AG09309 (cell line): ENCODE data around the gene TAF11L7.
"Not testable (repeated sequence)": the region's sequence is repeated elsewhere in the genome, so short reads cannot be mapped to it uniquely, and the experiment has no call there.

Experiments used
- DNase-seq: peaks from one replicate; pipeline ENCODE4 v3.0.0-alpha.2; 2010; ENCODE audit warnings: low read depth
- H3K4me3 ChIP-seq: 2 replicates; pipeline ENCODE4 v1.5.1; 2011; ENCODE audit warnings: mild to moderate bottlenecking, low read depth, low read length, moderate library complexity; ENCODE audit not compliant: control insufficient read depth
- TF ChIP-seq, protein P1 (sequence below): IDR thresholded peaks from 2 replicates; pipeline ENCODE4 v1.5.1; 2011; ENCODE audit warnings: mild to moderate bottlenecking, low read depth, low read length, inconsistent platforms; ENCODE audit not compliant: insufficient read depth, control insufficient read depth; ENCODE audit errors: missing control alignments

The TAF11L7 gene

DNA sequence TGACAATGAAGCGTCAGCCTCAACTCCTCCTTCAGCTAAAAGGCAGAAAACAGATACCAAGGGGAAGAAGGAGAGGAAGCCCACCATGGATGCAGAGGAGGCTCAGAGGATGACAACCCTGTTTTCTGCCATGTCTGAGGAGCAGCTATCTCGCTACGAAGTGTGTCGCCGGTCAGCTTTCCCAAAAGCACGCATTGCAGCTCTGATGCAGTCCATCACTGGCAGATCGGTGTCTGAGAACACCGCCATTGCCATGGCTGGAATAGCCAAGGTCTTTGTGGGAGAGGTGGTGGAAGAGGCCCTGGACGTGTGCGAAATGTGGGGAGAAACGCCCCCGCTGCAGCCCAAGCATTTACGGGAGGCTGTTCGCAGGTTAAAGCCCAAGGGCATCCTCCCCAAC lies 19.4 kb upstream of the TAF11L7 start:
- H3K4me3 ChIP-seq, result no peak overlapping the region
- no peak for DNase-seq

DNA sequence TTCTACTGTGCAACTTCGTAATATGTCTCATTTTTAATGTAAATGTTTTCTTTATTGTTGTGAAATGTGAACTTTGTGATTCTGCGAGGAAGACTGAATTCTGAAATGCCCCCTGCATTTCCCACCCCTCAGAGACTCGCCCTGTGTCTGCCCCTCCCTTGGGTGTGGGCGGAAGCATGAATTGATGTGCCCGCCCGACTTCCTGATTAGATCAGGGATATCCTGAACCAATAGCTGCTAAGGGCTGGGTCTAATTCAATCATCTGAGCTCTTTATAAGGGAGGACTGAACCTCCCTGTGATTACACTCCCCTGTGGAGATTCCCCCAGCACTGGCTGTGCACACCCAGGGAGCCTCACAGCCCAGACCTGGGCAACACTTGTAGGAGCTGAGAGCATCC lies 18.3 kb upstream of the TAF11L7 start, which contains the start of gene TAF11L11:
TSS of gene TAF11L11 (plus strand) at position 304 of the 400 bp plus-strand sequence.
- not testable (repeated sequence) for H3K4me3 ChIP-seq, DNase-seq

More for the DNA sequence above, 19.4 kb upstream of the TAF11L7 start:
- TF ChIP-seq, protein P1, sequence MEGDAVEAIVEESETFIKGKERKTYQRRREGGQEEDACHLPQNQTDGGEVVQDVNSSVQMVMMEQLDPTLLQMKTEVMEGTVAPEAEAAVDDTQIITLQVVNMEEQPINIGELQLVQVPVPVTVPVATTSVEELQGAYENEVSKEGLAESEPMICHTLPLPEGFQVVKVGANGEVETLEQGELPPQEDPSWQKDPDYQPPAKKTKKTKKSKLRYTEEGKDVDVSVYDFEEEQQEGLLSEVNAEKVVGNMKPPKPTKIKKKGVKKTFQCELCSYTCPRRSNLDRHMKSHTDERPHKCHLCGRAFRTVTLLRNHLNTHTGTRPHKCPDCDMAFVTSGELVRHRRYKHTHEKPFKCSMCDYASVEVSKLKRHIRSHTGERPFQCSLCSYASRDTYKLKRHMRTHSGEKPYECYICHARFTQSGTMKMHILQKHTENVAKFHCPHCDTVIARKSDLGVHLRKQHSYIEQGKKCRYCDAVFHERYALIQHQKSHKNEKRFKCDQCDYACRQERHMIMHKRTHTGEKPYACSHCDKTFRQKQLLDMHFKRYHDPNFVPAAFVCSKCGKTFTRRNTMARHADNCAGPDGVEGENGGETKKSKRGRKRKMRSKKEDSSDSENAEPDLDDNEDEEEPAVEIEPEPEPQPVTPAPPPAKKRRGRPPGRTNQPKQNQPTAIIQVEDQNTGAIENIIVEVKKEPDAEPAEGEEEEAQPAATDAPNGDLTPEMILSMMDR, result no peak

DNA sequence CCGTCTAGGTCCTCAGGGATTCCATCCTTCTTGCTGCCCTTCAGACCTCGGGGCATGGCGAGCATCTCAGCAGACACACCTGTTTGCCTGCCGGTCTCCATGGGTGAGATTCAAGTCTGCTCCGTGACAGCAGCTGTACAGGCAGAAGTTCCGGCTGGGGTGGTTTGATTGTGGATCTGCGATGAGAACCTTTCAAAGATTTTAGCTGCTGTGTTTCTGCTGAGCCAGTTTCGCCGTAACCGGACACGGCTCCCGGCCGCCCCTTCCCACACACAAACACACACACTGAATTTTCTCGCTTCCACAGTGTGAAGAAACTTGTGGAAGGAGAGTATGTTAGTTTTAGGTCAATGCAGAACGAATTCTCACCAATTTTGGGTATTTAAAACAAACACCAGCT lies 12.2 kb upstream of the TAF11L7 start, which contains the start of gene TAF11L10:
TSS of gene TAF11L10 (minus strand) at position 101 of the 400 bp plus-strand sequence.
- not testable (repeated sequence) for H3K4me3 ChIP-seq, DNase-seq

DNA sequence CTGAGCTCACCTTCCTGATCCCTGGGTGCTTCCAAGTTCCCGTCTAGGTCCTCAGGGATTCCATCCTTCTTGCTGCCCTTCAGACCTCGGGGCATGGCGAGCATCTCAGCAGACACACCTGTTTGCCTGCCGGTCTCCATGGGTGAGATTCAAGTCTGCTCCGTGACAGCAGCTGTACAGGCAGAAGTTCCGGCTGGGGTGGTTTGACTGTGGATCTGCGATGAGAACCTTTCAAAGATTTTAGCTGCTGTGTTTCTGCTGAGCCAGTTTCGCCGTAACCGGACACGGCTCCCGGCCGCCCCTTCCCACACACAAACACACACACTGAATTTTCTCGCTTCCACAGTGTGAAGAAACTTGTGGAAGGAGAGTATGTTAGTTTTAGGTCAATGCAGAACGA lies 8.7 kb upstream of the TAF11L7 start, which contains the start of gene TAF11L9:
TSS of gene TAF11L9 (minus strand) at position 140 of the 400 bp plus-strand sequence.
- DNase-seq, H3K4me3 ChIP-seq: not testable (repeated sequence)

DNA sequence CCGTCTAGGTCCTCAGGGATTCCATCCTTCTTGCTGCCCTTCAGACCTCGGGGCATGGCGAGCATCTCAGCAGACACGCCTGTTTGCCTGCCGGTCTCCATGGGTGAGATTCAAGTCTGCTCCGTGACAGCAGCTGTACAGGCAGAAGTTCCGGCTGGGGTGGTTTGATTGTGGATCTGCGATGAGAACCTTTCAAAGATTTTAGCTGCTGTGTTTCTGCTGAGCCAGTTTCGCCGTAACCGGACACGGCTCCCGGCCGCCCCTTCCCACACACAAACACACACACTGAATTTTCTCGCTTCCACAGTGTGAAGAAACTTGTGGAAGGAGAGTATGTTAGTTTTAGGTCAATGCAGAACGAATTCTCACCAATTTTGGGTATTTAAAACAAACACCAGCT lies 5.3 kb upstream of the TAF11L7 start, which contains the start of gene TAF11L8:
TSS of gene TAF11L8 (minus strand) at position 101 of the 400 bp plus-strand sequence.
- H3K4me3 ChIP-seq, DNase-seq: not testable (repeated sequence)
